ENCODE results near the gene NOD1.
"Not testable (repeated sequence)": the region's sequence is repeated elsewhere in the genome, so short reads cannot be mapped to it uniquely, and the experiment has no call there.

Gene NOD1

GRCh38 chr7:30504301-30505173 lies 26.0 kb upstream of the NOD1 start, which contains the start of gene GGCT:
Gene GGCT, minus strand, starts transcription at chr7:30504829. Its CDS starts 120 bp downstream, at chr7:30504709.
- peak; percentile 94 for DNase-seq (ENCODE audit: low read depth, low spot score)

DNA sequence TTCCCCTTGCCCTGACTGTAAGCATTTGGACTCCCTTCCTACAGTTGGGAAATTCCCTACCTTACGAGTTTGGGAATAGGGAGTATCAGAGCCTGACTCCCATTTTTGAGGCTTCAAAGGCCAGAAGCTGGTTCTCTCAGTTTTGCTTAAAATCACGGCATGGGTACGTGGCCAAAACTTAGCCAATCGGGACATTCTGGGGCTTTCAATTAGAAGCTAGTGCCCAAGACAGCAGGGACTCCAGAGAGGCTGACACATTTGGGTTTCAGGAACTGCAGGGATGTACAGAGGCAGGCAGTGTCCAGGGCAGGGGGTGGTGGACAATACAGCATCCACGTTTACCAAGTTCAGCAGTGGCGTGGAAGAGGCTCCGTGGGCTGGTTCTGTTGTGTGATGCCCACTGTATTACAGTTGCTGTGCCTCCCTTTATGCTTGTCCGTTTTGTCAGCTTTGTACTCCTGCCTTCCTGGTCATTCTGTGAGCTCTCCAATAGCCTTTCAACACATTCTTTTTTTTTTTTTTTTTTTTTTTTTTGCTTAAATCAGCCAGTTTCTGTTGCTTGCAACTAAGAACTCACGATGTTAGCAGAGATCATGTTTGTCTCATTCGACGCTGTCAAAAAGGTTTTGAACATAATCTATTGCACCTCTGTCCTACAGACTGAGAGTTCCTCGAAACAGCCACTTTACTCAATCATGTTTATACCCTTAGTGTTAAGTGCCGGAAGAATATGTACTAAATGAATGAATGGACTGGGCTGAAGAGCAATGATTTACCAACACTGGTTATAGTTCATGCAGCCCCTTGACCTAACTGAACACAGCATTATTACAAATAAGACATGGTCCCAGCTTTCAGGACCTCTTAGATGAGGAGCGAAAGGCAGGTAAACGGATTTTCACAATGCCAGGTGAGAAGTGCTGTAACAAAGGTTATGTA lies 25.0 kb upstream of the NOD1 start:
- DNase-seq (ENCODE audit: low read depth, low spot score), result no peak

DNA sequence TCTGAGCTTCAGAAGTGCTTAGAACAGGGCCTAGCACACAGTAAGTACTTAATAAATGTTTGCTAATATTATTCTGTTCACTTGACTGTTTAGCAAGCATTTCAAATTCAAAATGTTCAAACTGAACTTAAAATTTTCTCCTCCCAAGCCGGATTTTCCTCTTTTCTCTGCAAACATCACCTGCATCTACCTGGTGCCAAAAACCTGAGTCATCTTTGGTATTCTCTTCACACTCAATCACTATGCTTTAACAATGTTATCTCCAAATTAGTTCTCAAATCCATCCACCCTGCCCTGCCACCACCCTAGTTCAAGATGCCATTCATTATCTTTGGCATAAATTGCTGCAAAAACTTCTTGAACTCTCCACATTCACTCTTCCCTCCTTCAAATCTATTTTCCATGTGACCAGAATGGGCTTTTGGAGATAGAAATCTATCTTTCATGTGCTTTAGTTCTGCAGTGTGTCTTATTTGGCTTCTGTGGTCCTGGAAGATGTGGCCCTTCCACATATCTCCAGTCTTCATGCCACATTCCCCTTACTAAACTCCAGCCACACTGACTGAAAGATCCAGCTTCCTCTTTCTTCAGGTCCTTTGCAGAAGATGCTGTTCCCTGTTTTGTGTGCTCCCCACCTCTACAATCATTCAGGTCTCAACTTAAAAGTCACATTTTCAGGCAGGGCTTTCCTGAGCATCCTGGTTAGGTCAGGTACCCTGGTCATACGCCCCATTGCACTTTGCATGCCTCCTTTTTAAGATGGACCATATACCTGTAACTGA lies 24.1 kb upstream of the NOD1 start:
- no peak for DNase-seq (ENCODE audit: low read depth, low spot score)

GRCh38 chr7:30501264-30501663 lies 22.7 kb upstream of the NOD1 start:
- DNase-seq (ENCODE audit: low read depth, low spot score), result no peak

DNA sequence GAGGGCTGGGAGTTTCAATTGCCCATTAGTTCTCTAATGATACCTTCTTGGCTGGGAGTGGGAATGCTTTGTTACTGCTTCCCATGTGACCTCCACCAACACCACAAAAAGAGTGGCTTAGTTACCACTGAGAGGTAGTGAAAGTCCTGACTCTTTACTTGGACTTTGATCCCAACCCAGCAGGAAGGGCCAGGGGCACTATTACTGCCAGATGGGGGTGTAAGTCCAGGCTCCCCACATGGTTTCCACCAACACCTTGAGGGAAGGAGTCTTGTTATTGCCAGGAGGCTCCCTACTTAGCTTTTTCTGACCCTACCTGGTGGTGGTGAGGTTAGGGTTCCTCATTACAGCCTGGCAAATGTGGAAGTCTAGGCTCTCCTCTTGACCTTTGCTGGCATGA lies 14.6 kb upstream of the NOD1 start:
- no peak for DNase-seq (ENCODE audit: low read depth, low spot score)

- no peak for DNase-seq (ENCODE audit: low read depth, low spot score)
These were observed 12.8 kb upstream of the NOD1 start for GRCh38 chr7:30491417-30491816.

DNA sequence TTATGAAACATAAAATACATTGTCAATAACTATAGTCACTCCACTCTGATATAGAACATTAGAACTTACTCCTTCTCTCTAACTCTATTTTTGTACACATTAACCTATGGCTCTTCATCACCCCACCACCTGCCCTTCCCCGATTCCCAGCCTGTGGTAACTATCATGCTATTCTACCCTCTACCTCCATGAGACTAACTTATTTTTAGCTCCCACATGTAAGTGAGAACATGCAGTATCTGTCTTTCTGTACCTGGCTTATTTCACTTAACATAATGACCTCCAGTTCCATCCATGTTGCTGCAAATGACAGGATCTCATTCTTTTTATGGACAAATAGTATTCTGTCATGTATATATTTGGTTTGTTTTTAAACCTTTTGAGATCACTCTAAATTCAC lies 8.8 kb upstream of the NOD1 start:
- DNase-seq (ENCODE audit: low read depth, low spot score), result no peak

- DNase-seq (ENCODE audit: low read depth, low spot score), result no peak
These were observed 7.1 kb upstream of the NOD1 start for GRCh38 chr7:30485667-30486066.

GRCh38 chr7:30481416-30481815 lies 2.8 kb upstream of the NOD1 start:
- not testable (repeated sequence) for DNase-seq (ENCODE audit: low read depth, low spot score)

DNA sequence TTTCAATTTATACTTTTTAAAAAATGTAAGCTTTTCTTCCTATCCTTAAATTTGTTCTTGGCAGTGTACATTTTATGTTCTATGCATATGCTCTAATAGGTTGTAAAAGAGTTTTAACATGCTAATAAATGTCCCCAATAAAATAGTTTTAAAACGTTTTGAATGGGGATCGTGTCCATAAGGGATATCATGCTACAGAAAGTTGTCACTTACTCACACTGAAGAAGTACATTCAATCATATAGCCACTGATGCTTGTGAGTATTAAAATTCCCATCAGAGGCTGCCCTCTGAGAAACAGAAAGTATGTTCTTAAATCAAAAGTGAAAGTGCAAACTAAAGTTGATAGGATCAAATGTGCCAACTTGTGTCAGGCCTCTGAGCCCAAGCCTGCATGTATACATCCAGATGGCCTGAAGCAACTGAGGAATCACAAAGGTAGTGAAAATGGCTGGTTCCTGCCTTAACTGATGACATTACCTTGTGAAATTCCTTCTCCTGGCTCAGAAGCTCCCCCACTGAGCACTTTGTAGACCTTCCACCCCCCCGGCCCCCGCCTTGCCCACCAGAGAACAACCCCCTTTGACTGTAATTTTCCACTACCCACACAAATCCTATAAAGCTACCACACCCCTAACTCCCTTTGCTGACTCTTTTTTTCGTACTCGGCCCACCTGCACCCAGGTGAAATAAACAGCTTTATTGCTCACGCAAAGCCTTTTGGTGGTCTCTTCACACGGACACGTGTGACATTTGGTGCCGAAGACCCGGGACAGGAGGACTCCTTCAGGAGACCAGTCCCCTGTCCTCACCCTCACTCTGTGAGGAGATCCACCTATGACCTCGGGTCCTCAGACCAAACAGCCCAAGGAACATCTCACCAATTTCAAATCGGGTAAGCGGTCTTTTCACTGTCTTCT lies 877 bp upstream of the NOD1 start:
- DNase-seq (ENCODE audit: low read depth, low spot score), result no peak

GRCh38 chr7:30476459-30477145 lies 2.0 kb downstream of the NOD1 start:
- DNase-seq (ENCODE audit: low read depth, low spot score), result no peak

DNA sequence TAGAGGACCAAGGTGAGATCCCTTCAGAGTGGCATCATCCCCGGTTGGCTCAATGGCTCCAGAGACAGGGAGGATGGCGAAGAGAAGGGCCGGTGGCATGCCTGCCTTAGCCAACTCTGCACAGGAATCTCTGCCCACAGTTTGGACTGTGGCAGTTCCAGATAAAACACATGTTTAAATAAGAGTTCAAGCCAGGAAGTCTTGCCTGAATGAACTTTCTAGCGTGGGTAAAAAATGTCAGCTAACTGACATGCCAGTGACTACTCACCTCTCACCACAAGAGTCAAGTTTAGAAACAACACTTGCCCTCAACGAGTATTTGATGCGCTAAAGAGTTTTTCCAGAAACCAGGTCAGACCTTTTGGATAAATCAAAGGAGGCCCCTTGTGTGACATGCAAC lies 3.0 kb downstream of the NOD1 start:
- DNase-seq (ENCODE audit: low read depth, low spot score), result no peak

- no peak for DNase-seq (ENCODE audit: low read depth, low spot score)
These were observed 3.7 kb downstream of the NOD1 start for GRCh38 chr7:30474893-30475292.

GRCh38 chr7:30474485-30474884 lies 4.1 kb downstream of the NOD1 start:
- no peak for DNase-seq (ENCODE audit: low read depth, low spot score)

- DNase-seq (ENCODE audit: low read depth, low spot score), result no peak
These were observed 4.7 kb downstream of the NOD1 start for GRCh38 chr7:30473903-30474302.

DNA sequence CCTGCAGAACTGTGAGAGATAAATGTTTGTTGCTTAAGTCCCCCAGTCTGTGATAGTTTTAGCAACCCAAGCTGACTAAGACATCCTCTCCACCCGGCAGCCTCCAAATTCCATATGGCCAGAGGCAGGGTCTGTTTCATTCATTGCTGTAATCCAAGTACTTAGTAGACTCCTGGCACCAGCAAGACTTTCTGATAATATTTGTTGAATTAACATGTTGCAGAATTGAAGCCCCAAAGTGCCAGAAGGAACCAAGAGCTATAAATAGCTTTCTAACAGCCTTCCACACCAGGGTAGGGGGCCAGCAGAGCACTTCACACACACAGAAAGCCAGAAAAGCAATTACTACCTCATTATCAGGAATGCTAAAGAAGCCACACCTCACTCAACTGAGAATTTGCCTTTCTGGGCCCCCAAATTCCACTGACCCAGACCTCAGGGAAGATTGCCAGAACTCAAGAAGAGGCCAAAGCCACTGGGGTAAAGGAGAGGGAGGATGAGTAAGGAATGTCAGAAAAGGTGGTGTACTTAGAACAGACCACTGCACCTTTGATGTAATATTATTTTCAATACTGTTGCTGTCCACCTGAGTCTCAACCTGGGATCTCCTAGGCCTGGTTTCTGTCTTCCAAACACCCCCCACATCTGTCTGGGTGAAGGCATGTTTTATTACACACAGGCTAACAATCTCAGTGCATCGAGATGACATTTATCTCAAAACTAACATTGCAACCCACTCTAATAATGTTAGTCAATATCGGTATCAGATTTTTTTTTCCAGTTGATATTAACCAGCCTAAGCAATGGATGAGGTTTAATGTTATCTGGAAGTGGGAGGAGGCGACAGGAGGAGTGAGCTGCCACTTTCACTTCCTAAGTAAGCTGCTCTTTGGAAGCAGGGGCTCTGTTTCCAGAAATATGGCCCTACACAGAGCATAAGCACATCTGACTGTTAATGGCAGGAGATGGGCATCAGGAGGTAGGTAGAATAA lies 5.5 kb downstream of the NOD1 start:
- DNase-seq (ENCODE audit: low read depth, low spot score), result no peak

DNA sequence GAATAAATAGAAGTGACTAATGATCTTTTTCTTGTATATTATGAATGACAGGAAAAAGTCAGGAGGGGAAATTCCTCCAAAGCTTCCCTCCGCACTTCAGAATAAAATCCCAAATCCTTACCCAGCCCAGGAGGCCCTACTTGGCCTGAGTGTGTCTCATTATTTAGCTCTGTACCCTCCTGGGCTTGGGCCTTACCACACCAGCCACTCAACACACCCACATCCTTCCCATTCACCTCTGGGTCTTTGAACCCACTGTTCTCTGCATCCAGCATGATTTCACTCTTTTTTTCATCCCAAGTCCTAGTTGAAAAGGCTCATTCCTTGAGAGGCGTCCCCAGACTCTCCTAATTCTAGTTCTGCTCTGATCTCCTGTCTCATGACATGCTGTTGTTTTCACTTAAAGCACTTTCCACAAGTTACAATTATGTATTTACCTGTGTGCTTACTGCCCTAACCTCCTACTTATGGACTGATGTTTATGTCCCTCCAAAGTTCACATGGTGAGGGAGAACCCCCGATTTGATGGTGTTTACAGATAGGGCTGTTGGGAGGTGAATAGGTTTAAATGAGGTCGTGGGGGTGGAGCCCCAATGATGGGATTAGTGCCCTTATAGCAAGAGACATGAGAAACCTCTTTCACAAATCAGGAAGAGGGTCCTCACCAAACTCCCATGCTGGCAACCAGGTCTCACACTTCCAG lies 6.4 kb downstream of the NOD1 start:
- no peak for DNase-seq (ENCODE audit: low read depth, low spot score)

GRCh38 chr7:30471205-30471604 lies 7.4 kb downstream of the NOD1 start:
- no peak for DNase-seq (ENCODE audit: low read depth, low spot score)

Measured in activated naive CD8-positive, alpha-beta T cell treated with anti-CD3 and anti-CD28 coated beads, Interleukin-2, amount 50 U/mL, for 16 hours (primary cell).